GM23338 (cell line): Measurements from ENCODE around the gene GALNT4. TPM values are rescaled to one million over a fixed set of nuclear protein-coding genes. Genes with fewer than 3 reads are reported as not detected.

Source experiments
- ATAC-seq: fragments of 200-7000 bp; cut with Tn5 transposase; 3 replicates; pipeline ENCODE4 v1.9.1; 2020
- DNase-seq: peaks from one replicate; pipeline ENCODE4 v3.0.0-alpha.2; 2015; ENCODE audit warnings: low spot score
- H2AFZ ChIP-seq: fragments of 200-600 bp; sonication (generic); 2 replicates; pipeline ENCODE4 v1.8.0; 2016; ENCODE audit warnings: antibody characterized with exemption, mild to moderate bottlenecking, moderate library complexity
- H3F3A ChIP-seq: fragments of 200-600 bp; sonication (generic); replicated peaks from 2 replicates; pipeline ENCODE4 v1.8.0; 2017; ENCODE audit warnings: antibody characterized with exemption, mixed run types, low read depth
- H3K27ac ChIP-seq: fragments of 200-600 bp; sonication (generic); 2 replicates; pipeline ENCODE4 v1.6.1; 2016; ENCODE audit warnings: low read depth
- H3K27me3 ChIP-seq: fragments of 200-600 bp; sonication (generic); 2 replicates; pipeline ENCODE4 v1.8.0; 2016; ENCODE audit warnings: mild to moderate bottlenecking, mixed run types, moderate library complexity; ENCODE audit not compliant: insufficient read depth
- H3K36me3 ChIP-seq: fragments of 200-600 bp; sonication (generic); 2 replicates; pipeline ENCODE4 v1.8.0; 2016; ENCODE audit warnings: mild to moderate bottlenecking; ENCODE audit not compliant: insufficient read depth
- H3K4me1 ChIP-seq: fragments of 200-600 bp; sonication (generic); 2 replicates; pipeline ENCODE4 v1.8.0; 2016; ENCODE audit warnings: mild to moderate bottlenecking, moderate library complexity; ENCODE audit not compliant: insufficient read depth
- H3K4me2 ChIP-seq: fragments of 200-600 bp; sonication (generic); 2 replicates; pipeline ENCODE4 v1.7.1; 2017; ENCODE audit warnings: mixed run types
- H3K4me3 ChIP-seq: fragments of 200-600 bp; sonication (generic); 2 replicates; pipeline ENCODE4 v1.6.1; 2016; ENCODE audit warnings: mixed run types
- H3K79me2 ChIP-seq: fragments of 200-600 bp; sonication (generic); replicated peaks from 2 replicates; pipeline ENCODE4 v1.8.0; 2017; ENCODE audit warnings: mild to moderate bottlenecking; ENCODE audit not compliant: insufficient read depth
- H3K9me2 ChIP-seq: fragments of 200-600 bp; sonication (generic); 2 replicates; pipeline ENCODE4 v1.8.0; 2017; ENCODE audit not compliant: insufficient read depth
- H4K20me1 ChIP-seq: fragments of 200-600 bp; sonication (generic); replicated peaks from 2 replicates; pipeline ENCODE4 v1.8.0; 2017; ENCODE audit warnings: mild to moderate bottlenecking; ENCODE audit not compliant: insufficient read depth
- H3K27ac Mint-ChIP-seq: 2 replicates; pipeline ENCODE4 v1.8.0; 2020; ENCODE audit warnings: inconsistent platforms, mild to moderate bottlenecking, moderate library complexity, mixed read lengths
- H3K27me3 Mint-ChIP-seq: 3 replicates; pipeline ENCODE4 v1.8.0; 2022; ENCODE audit warnings: low read depth, mild to moderate bottlenecking, moderate library complexity, mixed read lengths, inconsistent platforms; ENCODE audit not compliant: insufficient read depth, poor library complexity
- H3K36me3 Mint-ChIP-seq: 3 replicates; pipeline ENCODE4 v1.8.0; 2021; ENCODE audit warnings: low read depth, mild to moderate bottlenecking, inconsistent platforms, moderate library complexity, mixed read lengths
- H3K4me1 Mint-ChIP-seq: 3 replicates; pipeline ENCODE4 v1.8.0; 2020; ENCODE audit warnings: mild to moderate bottlenecking, inconsistent platforms, mixed read lengths
- H3K4me3 Mint-ChIP-seq: 3 replicates; pipeline ENCODE4 v1.8.0; 2021; ENCODE audit warnings: moderate library complexity, mild to moderate bottlenecking, inconsistent platforms, mixed read lengths
- H3K9me3 Mint-ChIP-seq: 3 replicates; pipeline ENCODE4 v1.8.0; 2020; ENCODE audit warnings: moderate library complexity, mild to moderate bottlenecking, inconsistent platforms, mixed read lengths
- CREB1 ChIP-seq: fragments of 250-450 bp; sonication (Bioruptor Pico); IDR thresholded peaks from 2 replicates; pipeline ENCODE4 v1.5.0; 2020; ENCODE audit warnings: low read depth, mild to moderate bottlenecking, moderate library complexity
- EZH2 ChIP-seq: fragments of 200-600 bp; sonication (generic); IDR thresholded peaks from one replicate; pipeline ENCODE4 v1.8.0; 2017; ENCODE audit warnings: antibody characterized with exemption, mild to moderate bottlenecking, low read depth; ENCODE audit not compliant: unreplicated experiment
- EZH2phosphoT487 ChIP-seq: fragments of 200-600 bp; sonication (generic); IDR thresholded peaks from one replicate; pipeline ENCODE4 v1.8.1; 2018; ENCODE audit warnings: antibody characterized with exemption; ENCODE audit not compliant: unreplicated experiment
- JUNB ChIP-seq: IDR thresholded peaks from one replicate; pipeline ENCODE4 v1.6.1; 2016; ENCODE audit warnings: antibody characterized with exemption; ENCODE audit not compliant: unreplicated experiment
- NANOG ChIP-seq: IDR thresholded peaks from 2 replicates; pipeline ENCODE4 v1.6.1; 2016; ENCODE audit warnings: antibody characterized with exemption, borderline replicate concordance
- POLR2AphosphoS5 ChIP-seq: IDR thresholded peaks from 2 replicates; pipeline ENCODE4 v1.6.1; 2016; ENCODE audit warnings: antibody characterized with exemption, low read depth
- STAT1 ChIP-seq: IDR thresholded peaks from one replicate; pipeline ENCODE4 v1.6.1; 2016; ENCODE audit warnings: antibody characterized with exemption; ENCODE audit not compliant: unreplicated experiment
- ZNF114 ChIP-seq: fragments of 250-450 bp; sonication (Bioruptor Pico); IDR thresholded peaks from 2 replicates; pipeline ENCODE4 v1.5.0; 2020; ENCODE audit warnings: mild to moderate bottlenecking, moderate library complexity
- ZNF331 ChIP-seq: fragments of 250-450 bp; sonication (Bioruptor Pico); IDR thresholded peaks from 2 replicates; pipeline ENCODE4 v1.5.0; 2020; ENCODE audit warnings: low read depth, mild to moderate bottlenecking, moderate library complexity
- polyA plus RNA-seq: library from polyadenylated mRNA; unstranded; fragments of >200 nt; fragmentation: Nextera tagmentation; extraction: Ambion mirVana; gene quantifications from 2 replicates; pipeline ENCODE4 v1.2.1, GENCODE V29; 2016
- total RNA-seq: library from RNA; depleted of rRNA; stranded (reverse); fragments of >200 nt; shearing (Covaris generic); gene quantifications from 2 replicates; pipeline ENCODE4 v1.2.3, GENCODE V29; 2014
- TF ChIP-seq, protein P1 (sequence below), 2 experiments: fragments of 200-600 bp in 1 of 2; sonication (generic) in 1 of 2; conservative IDR thresholded peaks; 2 replicates each; pipeline versions ENCODE4 v1.5.1 to v1.6.1; 2016 to 2017; ENCODE audit warnings: antibody characterized with exemption in 2 of 2, low read depth in 2 of 2, mild to moderate bottlenecking in 2 of 2, moderate library complexity in 1 of 2
- TF ChIP-seq, protein P2 (sequence below): IDR thresholded peaks from one replicate; pipeline ENCODE4 v1.6.1; 2018; ENCODE audit warnings: antibody characterized with exemption; ENCODE audit not compliant: unreplicated experiment
- TF ChIP-seq, protein P3 (sequence below): IDR thresholded peaks from 2 replicates; pipeline ENCODE4 v1.6.1; 2016; ENCODE audit warnings: antibody characterized with exemption
- TF ChIP-seq, protein P4 (sequence below): fragments of 250-450 bp; sonication (Bioruptor Pico); IDR thresholded peaks from 2 replicates; pipeline ENCODE4 v1.5.0; 2020; ENCODE audit warnings: mild to moderate bottlenecking, moderate library complexity

The GALNT4 gene
- total and polyA plus RNA-seq, 2 experiments from 2014 or later, result 1.1 to 2.4 TPM

DNA sequence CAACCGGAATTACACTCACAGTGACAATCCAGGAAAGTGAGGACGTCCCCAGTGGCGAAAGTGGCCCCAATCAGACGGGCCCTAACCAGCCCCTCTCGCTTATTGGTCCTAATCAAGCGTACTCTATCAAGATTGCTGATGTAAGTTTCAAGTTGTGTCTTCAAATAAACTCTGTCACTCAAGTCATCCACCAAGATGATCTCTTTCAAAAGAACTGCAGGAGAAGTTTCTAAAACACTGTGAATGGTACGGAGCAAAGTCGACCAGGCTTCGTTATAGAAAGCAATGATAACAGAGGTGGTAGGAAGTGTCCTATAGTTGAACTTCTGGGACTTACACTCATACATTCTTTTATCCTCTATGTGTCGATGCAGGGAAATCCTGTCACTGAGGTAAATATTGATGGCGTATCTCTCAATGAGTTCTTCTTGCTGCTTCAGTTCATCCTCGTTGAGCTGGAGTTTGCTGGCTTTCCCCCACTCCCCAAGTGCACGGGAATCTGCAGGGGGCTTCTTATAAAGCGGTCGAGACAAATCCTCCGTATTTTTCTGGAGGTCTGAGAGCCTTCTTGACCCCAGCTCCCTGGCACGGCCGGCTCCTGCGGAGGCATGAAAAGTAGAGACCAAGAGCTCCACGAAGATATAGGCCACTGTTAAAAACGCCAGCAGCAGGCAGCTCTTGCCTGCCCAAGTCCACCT, 604 bp downstream of the GALNT4 start:
- no peaks in the 10 kb centered on the region for H3K36me3 ChIP-seq
- H3K27ac Mint-ChIP-seq, result no peak overlapping the region
- peaks cover 28% of the 10 kb centered on the region for H3K79me2 ChIP-seq
- H3K36me3 Mint-ChIP-seq, result peaks cover 16% of the 10 kb centered on the region
- ATAC-seq (no peak), DNase-seq (no peak)
- H3F3A ChIP-seq, result no peaks in the 10 kb centered on the region
- no peaks in the 10 kb centered on the region for H3K27me3 ChIP-seq
- H2AFZ ChIP-seq, result peak overlapping the region; percentile 95
- peak overlapping the region; percentile 98 for H3K4me2 ChIP-seq
- peaks cover 11% of the 10 kb centered on the region; the same call in 1 of the 2 replicates for H3K4me1 ChIP-seq
- 0 out of 2 replicates have a peak overlapping the region, but pooled peaks have one; percentile 52 for H3K27ac ChIP-seq
- no peaks in the 10 kb centered on the region for H3K9me2 ChIP-seq
- no peaks in the 10 kb centered on the region for H4K20me1 ChIP-seq
- TF ChIP-seq ZNF114 (CRISPR knock-in tag), result no peak
- TF ChIP-seq, protein P1, sequence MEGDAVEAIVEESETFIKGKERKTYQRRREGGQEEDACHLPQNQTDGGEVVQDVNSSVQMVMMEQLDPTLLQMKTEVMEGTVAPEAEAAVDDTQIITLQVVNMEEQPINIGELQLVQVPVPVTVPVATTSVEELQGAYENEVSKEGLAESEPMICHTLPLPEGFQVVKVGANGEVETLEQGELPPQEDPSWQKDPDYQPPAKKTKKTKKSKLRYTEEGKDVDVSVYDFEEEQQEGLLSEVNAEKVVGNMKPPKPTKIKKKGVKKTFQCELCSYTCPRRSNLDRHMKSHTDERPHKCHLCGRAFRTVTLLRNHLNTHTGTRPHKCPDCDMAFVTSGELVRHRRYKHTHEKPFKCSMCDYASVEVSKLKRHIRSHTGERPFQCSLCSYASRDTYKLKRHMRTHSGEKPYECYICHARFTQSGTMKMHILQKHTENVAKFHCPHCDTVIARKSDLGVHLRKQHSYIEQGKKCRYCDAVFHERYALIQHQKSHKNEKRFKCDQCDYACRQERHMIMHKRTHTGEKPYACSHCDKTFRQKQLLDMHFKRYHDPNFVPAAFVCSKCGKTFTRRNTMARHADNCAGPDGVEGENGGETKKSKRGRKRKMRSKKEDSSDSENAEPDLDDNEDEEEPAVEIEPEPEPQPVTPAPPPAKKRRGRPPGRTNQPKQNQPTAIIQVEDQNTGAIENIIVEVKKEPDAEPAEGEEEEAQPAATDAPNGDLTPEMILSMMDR (conservative IDR thresholded peaks at IDR 0.05; ENCODE audit: low read depth in 2 of 2), result no peak
- TF ChIP-seq, protein P2, sequence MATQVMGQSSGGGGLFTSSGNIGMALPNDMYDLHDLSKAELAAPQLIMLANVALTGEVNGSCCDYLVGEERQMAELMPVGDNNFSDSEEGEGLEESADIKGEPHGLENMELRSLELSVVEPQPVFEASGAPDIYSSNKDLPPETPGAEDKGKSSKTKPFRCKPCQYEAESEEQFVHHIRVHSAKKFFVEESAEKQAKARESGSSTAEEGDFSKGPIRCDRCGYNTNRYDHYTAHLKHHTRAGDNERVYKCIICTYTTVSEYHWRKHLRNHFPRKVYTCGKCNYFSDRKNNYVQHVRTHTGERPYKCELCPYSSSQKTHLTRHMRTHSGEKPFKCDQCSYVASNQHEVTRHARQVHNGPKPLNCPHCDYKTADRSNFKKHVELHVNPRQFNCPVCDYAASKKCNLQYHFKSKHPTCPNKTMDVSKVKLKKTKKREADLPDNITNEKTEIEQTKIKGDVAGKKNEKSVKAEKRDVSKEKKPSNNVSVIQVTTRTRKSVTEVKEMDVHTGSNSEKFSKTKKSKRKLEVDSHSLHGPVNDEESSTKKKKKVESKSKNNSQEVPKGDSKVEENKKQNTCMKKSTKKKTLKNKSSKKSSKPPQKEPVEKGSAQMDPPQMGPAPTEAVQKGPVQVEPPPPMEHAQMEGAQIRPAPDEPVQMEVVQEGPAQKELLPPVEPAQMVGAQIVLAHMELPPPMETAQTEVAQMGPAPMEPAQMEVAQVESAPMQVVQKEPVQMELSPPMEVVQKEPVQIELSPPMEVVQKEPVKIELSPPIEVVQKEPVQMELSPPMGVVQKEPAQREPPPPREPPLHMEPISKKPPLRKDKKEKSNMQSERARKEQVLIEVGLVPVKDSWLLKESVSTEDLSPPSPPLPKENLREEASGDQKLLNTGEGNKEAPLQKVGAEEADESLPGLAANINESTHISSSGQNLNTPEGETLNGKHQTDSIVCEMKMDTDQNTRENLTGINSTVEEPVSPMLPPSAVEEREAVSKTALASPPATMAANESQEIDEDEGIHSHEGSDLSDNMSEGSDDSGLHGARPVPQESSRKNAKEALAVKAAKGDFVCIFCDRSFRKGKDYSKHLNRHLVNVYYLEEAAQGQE, result no peak
- TF ChIP-seq NANOG, result no peak
- no peak for TF ChIP-seq ZNF331
- no peak for TF ChIP-seq POLR2AphosphoS5
- TF ChIP-seq EZH2, result no peak
- no peak for TF ChIP-seq JUNB
- TF ChIP-seq CREB1 (CRISPR knock-in tag), result no peak
- no peak for TF ChIP-seq STAT1
- TF ChIP-seq, protein P3, sequence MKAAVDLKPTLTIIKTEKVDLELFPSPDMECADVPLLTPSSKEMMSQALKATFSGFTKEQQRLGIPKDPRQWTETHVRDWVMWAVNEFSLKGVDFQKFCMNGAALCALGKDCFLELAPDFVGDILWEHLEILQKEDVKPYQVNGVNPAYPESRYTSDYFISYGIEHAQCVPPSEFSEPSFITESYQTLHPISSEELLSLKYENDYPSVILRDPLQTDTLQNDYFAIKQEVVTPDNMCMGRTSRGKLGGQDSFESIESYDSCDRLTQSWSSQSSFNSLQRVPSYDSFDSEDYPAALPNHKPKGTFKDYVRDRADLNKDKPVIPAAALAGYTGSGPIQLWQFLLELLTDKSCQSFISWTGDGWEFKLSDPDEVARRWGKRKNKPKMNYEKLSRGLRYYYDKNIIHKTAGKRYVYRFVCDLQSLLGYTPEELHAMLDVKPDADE, result no peak
- no peak for TF ChIP-seq EZH2phosphoT487
- TF ChIP-seq, protein P4, sequence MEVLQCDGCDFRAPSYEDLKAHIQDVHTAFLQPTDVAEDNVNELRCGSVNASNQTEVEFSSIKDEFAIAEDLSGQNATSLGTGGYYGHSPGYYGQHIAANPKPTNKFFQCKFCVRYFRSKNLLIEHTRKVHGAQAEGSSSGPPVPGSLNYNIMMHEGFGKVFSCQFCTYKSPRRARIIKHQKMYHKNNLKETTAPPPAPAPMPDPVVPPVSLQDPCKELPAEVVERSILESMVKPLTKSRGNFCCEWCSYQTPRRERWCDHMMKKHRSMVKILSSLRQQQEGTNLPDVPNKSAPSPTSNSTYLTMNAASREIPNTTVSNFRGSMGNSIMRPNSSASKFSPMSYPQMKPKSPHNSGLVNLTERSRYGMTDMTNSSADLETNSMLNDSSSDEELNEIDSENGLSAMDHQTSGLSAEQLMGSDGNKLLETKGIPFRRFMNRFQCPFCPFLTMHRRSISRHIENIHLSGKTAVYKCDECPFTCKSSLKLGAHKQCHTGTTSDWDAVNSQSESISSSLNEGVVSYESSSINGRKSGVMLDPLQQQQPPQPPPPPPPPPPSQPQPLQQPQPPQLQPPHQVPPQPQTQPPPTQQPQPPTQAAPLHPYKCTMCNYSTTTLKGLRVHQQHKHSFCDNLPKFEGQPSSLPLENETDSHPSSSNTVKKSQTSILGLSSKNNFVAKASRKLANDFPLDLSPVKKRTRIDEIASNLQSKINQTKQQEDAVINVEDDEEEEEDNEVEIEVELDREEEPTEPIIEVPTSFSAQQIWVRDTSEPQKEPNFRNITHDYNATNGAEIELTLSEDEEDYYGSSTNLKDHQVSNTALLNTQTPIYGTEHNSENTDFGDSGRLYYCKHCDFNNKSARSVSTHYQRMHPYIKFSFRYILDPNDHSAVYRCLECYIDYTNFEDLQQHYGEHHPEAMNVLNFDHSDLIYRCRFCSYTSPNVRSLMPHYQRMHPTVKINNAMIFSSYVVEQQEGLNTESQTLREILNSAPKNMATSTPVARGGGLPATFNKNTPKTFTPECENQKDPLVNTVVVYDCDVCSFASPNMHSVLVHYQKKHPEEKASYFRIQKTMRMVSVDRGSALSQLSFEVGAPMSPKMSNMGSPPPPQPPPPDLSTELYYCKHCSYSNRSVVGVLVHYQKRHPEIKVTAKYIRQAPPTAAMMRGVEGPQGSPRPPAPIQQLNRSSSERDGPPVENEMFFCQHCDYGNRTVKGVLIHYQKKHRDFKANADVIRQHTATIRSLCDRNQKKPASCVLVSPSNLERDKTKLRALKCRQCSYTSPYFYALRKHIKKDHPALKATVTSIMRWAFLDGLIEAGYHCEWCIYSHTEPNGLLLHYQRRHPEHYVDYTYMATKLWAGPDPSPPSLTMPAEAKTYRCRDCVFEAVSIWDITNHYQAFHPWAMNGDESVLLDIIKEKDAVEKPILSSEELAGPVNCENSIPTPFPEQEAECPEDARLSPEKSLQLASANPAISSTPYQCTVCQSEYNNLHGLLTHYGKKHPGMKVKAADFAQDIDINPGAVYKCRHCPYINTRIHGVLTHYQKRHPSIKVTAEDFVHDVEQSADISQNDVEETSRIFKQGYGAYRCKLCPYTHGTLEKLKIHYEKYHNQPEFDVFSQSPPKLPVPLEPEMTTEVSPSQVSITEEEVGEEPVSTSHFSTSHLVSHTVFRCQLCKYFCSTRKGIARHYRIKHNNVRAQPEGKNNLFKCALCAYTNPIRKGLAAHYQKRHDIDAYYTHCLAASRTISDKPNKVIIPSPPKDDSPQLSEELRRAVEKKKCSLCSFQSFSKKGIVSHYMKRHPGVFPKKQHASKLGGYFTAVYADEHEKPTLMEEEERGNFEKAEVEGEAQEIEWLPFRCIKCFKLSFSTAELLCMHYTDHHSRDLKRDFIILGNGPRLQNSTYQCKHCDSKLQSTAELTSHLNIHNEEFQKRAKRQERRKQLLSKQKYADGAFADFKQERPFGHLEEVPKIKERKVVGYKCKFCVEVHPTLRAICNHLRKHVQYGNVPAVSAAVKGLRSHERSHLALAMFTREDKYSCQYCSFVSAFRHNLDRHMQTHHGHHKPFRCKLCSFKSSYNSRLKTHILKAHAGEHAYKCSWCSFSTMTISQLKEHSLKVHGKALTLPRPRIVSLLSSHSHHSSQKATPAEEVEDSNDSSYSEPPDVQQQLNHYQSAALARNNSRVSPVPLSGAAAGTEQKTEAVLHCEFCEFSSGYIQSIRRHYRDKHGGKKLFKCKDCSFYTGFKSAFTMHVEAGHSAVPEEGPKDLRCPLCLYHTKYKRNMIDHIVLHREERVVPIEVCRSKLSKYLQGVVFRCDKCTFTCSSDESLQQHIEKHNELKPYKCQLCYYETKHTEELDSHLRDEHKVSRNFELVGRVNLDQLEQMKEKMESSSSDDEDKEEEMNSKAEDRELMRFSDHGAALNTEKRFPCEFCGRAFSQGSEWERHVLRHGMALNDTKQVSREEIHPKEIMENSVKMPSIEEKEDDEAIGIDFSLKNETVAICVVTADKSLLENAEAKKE (CRISPR knock-in tag), result no peak
- H3K4me3 ChIP-seq, result peak overlapping the region; percentile 96
- peak overlapping the region; percentile 92 for H3K4me3 Mint-ChIP-seq
- H3K9me3 Mint-ChIP-seq, result no peaks in the 10 kb centered on the region; the same call in 2 of the 3 replicates
- H3K4me1 Mint-ChIP-seq, result peaks cover 12% of the 10 kb centered on the region
- peaks cover 2% of the 10 kb centered on the region for H3K27me3 Mint-ChIP-seq
